GM23338 (cell line): ENCODE data around the gene TADA2A. TPM values are rescaled to one million over a fixed set of nuclear protein-coding genes. Genes with fewer than 3 reads are reported as not detected.

Experiments used
- ATAC-seq: fragments of 200-7000 bp; cut with Tn5 transposase; 3 replicates; pipeline ENCODE4 v1.9.1; 2020
- DNase-seq: peaks from one replicate; pipeline ENCODE4 v3.0.0-alpha.2; 2015; ENCODE audit warnings: low spot score
- H2AFZ ChIP-seq: fragments of 200-600 bp; sonication (generic); 2 replicates; pipeline ENCODE4 v1.8.0; 2016; ENCODE audit warnings: antibody characterized with exemption, mild to moderate bottlenecking, moderate library complexity
- H3F3A ChIP-seq: fragments of 200-600 bp; sonication (generic); replicated peaks from 2 replicates; pipeline ENCODE4 v1.8.0; 2017; ENCODE audit warnings: antibody characterized with exemption, mixed run types, low read depth
- H3K27ac ChIP-seq: fragments of 200-600 bp; sonication (generic); 2 replicates; pipeline ENCODE4 v1.6.1; 2016; ENCODE audit warnings: low read depth
- H3K27me3 ChIP-seq: fragments of 200-600 bp; sonication (generic); 2 replicates; pipeline ENCODE4 v1.8.0; 2016; ENCODE audit warnings: mild to moderate bottlenecking, mixed run types, moderate library complexity; ENCODE audit not compliant: insufficient read depth
- H3K36me3 ChIP-seq: fragments of 200-600 bp; sonication (generic); 2 replicates; pipeline ENCODE4 v1.8.0; 2016; ENCODE audit warnings: mild to moderate bottlenecking; ENCODE audit not compliant: insufficient read depth
- H3K4me1 ChIP-seq: fragments of 200-600 bp; sonication (generic); 2 replicates; pipeline ENCODE4 v1.8.0; 2016; ENCODE audit warnings: mild to moderate bottlenecking, moderate library complexity; ENCODE audit not compliant: insufficient read depth
- H3K4me2 ChIP-seq: fragments of 200-600 bp; sonication (generic); 2 replicates; pipeline ENCODE4 v1.7.1; 2017; ENCODE audit warnings: mixed run types
- H3K4me3 ChIP-seq: fragments of 200-600 bp; sonication (generic); 2 replicates; pipeline ENCODE4 v1.6.1; 2016; ENCODE audit warnings: mixed run types
- H3K79me2 ChIP-seq: fragments of 200-600 bp; sonication (generic); replicated peaks from 2 replicates; pipeline ENCODE4 v1.8.0; 2017; ENCODE audit warnings: mild to moderate bottlenecking; ENCODE audit not compliant: insufficient read depth
- H3K9me2 ChIP-seq: fragments of 200-600 bp; sonication (generic); 2 replicates; pipeline ENCODE4 v1.8.0; 2017; ENCODE audit not compliant: insufficient read depth
- H4K20me1 ChIP-seq: fragments of 200-600 bp; sonication (generic); replicated peaks from 2 replicates; pipeline ENCODE4 v1.8.0; 2017; ENCODE audit warnings: mild to moderate bottlenecking; ENCODE audit not compliant: insufficient read depth
- H3K27ac Mint-ChIP-seq: 2 replicates; pipeline ENCODE4 v1.8.0; 2020; ENCODE audit warnings: inconsistent platforms, mild to moderate bottlenecking, moderate library complexity, mixed read lengths
- H3K27me3 Mint-ChIP-seq: 3 replicates; pipeline ENCODE4 v1.8.0; 2022; ENCODE audit warnings: low read depth, mild to moderate bottlenecking, moderate library complexity, mixed read lengths, inconsistent platforms; ENCODE audit not compliant: insufficient read depth, poor library complexity
- H3K36me3 Mint-ChIP-seq: 3 replicates; pipeline ENCODE4 v1.8.0; 2021; ENCODE audit warnings: low read depth, mild to moderate bottlenecking, inconsistent platforms, moderate library complexity, mixed read lengths
- H3K4me1 Mint-ChIP-seq: 3 replicates; pipeline ENCODE4 v1.8.0; 2020; ENCODE audit warnings: mild to moderate bottlenecking, inconsistent platforms, mixed read lengths
- H3K4me3 Mint-ChIP-seq: 3 replicates; pipeline ENCODE4 v1.8.0; 2021; ENCODE audit warnings: moderate library complexity, mild to moderate bottlenecking, inconsistent platforms, mixed read lengths
- H3K9me3 Mint-ChIP-seq: 3 replicates; pipeline ENCODE4 v1.8.0; 2020; ENCODE audit warnings: moderate library complexity, mild to moderate bottlenecking, inconsistent platforms, mixed read lengths
- CREB1 ChIP-seq: fragments of 250-450 bp; sonication (Bioruptor Pico); IDR thresholded peaks from 2 replicates; pipeline ENCODE4 v1.5.0; 2020; ENCODE audit warnings: low read depth, mild to moderate bottlenecking, moderate library complexity
- EZH2 ChIP-seq: fragments of 200-600 bp; sonication (generic); IDR thresholded peaks from one replicate; pipeline ENCODE4 v1.8.0; 2017; ENCODE audit warnings: antibody characterized with exemption, mild to moderate bottlenecking, low read depth; ENCODE audit not compliant: unreplicated experiment
- EZH2phosphoT487 ChIP-seq: fragments of 200-600 bp; sonication (generic); IDR thresholded peaks from one replicate; pipeline ENCODE4 v1.8.1; 2018; ENCODE audit warnings: antibody characterized with exemption; ENCODE audit not compliant: unreplicated experiment
- JUNB ChIP-seq: IDR thresholded peaks from one replicate; pipeline ENCODE4 v1.6.1; 2016; ENCODE audit warnings: antibody characterized with exemption; ENCODE audit not compliant: unreplicated experiment
- POLR2AphosphoS5 ChIP-seq: IDR thresholded peaks from 2 replicates; pipeline ENCODE4 v1.6.1; 2016; ENCODE audit warnings: antibody characterized with exemption, low read depth
- STAT1 ChIP-seq: IDR thresholded peaks from one replicate; pipeline ENCODE4 v1.6.1; 2016; ENCODE audit warnings: antibody characterized with exemption; ENCODE audit not compliant: unreplicated experiment
- ZNF114 ChIP-seq: fragments of 250-450 bp; sonication (Bioruptor Pico); IDR thresholded peaks from 2 replicates; pipeline ENCODE4 v1.5.0; 2020; ENCODE audit warnings: mild to moderate bottlenecking, moderate library complexity
- ZNF331 ChIP-seq: fragments of 250-450 bp; sonication (Bioruptor Pico); IDR thresholded peaks from 2 replicates; pipeline ENCODE4 v1.5.0; 2020; ENCODE audit warnings: low read depth, mild to moderate bottlenecking, moderate library complexity
- polyA plus RNA-seq: library from polyadenylated mRNA; unstranded; fragments of >200 nt; fragmentation: Nextera tagmentation; extraction: Ambion mirVana; gene quantifications from 2 replicates; pipeline ENCODE4 v1.2.1, GENCODE V29; 2016
- total RNA-seq: library from RNA; depleted of rRNA; stranded (reverse); fragments of >200 nt; shearing (Covaris generic); gene quantifications from 2 replicates; pipeline ENCODE4 v1.2.3, GENCODE V29; 2014
- TF ChIP-seq, protein P1 (sequence below), 2 experiments: fragments of 200-600 bp in 1 of 2; sonication (generic) in 1 of 2; conservative IDR thresholded peaks; 2 replicates each; pipeline versions ENCODE4 v1.5.1 to v1.6.1; 2016 to 2017; ENCODE audit warnings: antibody characterized with exemption in 2 of 2, low read depth in 2 of 2, mild to moderate bottlenecking in 2 of 2, moderate library complexity in 1 of 2
- TF ChIP-seq, protein P2 (sequence below): IDR thresholded peaks from one replicate; pipeline ENCODE4 v1.6.1; 2018; ENCODE audit warnings: antibody characterized with exemption; ENCODE audit not compliant: unreplicated experiment
- TF ChIP-seq, protein P3 (sequence below): IDR thresholded peaks from 2 replicates; pipeline ENCODE4 v1.6.1; 2016; ENCODE audit warnings: antibody characterized with exemption
- TF ChIP-seq, protein P4 (sequence below): fragments of 250-450 bp; sonication (Bioruptor Pico); IDR thresholded peaks from 2 replicates; pipeline ENCODE4 v1.5.0; 2020; ENCODE audit warnings: mild to moderate bottlenecking, moderate library complexity

TADA2A gene
- total and polyA plus RNA-seq, 2 experiments from 2014 or later = 14.5 to 17.1 TPM

DNA sequence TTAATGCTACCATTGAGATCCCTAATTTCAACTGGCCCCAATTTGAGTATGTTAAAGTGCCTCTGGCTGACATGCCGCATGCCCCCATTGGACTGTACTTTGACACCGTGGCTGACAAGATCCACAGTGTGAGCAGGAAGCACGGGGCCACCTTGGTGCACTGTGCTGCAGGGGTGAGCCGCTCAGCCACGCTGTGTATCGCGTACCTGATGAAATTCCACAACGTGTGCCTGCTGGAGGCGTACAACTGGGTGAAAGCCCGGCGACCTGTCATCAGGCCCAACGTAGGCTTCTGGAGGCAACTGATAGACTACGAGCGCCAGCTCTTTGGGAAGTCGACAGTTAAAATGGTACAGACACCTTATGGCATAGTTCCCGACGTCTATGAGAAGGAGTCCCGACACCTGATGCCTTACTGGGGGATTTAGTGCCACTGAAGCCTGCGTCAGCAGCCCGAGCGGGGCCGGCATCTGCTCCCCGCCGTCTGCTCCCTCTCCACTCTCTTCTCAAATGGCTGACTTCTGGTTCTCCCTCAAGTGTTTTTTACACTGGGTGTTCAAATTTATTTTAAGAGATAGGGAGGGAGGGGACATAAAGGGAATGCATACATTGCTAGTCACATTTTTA lies 105.9 kb downstream of the TADA2A start (continued):
- TF ChIP-seq, protein P1, sequence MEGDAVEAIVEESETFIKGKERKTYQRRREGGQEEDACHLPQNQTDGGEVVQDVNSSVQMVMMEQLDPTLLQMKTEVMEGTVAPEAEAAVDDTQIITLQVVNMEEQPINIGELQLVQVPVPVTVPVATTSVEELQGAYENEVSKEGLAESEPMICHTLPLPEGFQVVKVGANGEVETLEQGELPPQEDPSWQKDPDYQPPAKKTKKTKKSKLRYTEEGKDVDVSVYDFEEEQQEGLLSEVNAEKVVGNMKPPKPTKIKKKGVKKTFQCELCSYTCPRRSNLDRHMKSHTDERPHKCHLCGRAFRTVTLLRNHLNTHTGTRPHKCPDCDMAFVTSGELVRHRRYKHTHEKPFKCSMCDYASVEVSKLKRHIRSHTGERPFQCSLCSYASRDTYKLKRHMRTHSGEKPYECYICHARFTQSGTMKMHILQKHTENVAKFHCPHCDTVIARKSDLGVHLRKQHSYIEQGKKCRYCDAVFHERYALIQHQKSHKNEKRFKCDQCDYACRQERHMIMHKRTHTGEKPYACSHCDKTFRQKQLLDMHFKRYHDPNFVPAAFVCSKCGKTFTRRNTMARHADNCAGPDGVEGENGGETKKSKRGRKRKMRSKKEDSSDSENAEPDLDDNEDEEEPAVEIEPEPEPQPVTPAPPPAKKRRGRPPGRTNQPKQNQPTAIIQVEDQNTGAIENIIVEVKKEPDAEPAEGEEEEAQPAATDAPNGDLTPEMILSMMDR (conservative IDR thresholded peaks at IDR 0.05; ENCODE audit: low read depth in 2 of 2) = no peak
- no peak for TF ChIP-seq ZNF114 (CRISPR knock-in tag)
- no peak for TF ChIP-seq EZH2phosphoT487
- no peak for TF ChIP-seq EZH2
- TF ChIP-seq STAT1 = no peak

DNA sequence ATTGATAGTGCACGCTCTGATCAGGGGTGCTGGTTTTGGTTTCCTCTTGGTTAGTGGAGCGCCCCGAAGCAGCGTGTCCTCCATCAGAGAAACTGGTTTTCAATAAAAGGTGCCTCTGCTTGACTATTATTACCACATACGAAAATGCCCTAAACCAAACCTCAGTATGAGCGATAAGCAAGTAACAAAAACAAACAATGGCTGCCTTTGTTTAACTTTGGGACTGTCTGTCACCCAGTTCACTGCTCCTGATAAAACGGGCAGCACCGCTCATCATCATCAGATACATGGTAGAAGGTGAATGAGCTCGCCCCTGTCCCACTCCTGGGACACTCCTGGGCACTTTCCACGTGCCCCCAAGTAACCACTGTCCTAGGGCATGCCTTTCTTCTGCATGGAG lies 107.0 kb downstream of the TADA2A start:
- Histone ChIP-seq H3K27ac (no peak overlapping the region), H3K9me2 (no peaks in the 10 kb centered on the region), H3K27me3 (no peaks in the 10 kb centered on the region), H3K79me2 (peaks cover 1% of the 10 kb centered on the region; the same call in 1 of the 2 replicates), H3K4me3 (no peak overlapping the region), H4K20me1 (peaks cover 9% of the 10 kb centered on the region), H3F3A (0 out of 2 replicates have a peak, but pooled peaks cover 8% of the 10 kb centered on the region), H3K36me3 (peaks cover 11% of the 10 kb centered on the region; the same call in 1 of the 2 replicates), H3K4me1 (no peaks in the 10 kb centered on the region), H2AFZ (no peak overlapping the region), H3K4me2 (no peak overlapping the region)
- H3K4me1 Mint-ChIP-seq = peaks cover 2% of the 10 kb centered on the region; the same call in 1 of the 3 replicates
- no peaks in the 10 kb centered on the region for H3K27me3 Mint-ChIP-seq
- H3K36me3 Mint-ChIP-seq = peaks cover 28% of the 10 kb centered on the region
- no peak overlapping the region for H3K4me3 Mint-ChIP-seq
- DNase-seq (no peak), ATAC-seq (no peak)
- H3K27ac Mint-ChIP-seq = no peak overlapping the region
- H3K9me3 Mint-ChIP-seq = no peaks in the 10 kb centered on the region
- TF ChIP-seq CREB1 (CRISPR knock-in tag) (no peak), JUNB (no peak), STAT1 (no peak), POLR2AphosphoS5 (no peak), ZNF331 (CRISPR knock-in tag) (no peak)
- TF ChIP-seq, protein P2, sequence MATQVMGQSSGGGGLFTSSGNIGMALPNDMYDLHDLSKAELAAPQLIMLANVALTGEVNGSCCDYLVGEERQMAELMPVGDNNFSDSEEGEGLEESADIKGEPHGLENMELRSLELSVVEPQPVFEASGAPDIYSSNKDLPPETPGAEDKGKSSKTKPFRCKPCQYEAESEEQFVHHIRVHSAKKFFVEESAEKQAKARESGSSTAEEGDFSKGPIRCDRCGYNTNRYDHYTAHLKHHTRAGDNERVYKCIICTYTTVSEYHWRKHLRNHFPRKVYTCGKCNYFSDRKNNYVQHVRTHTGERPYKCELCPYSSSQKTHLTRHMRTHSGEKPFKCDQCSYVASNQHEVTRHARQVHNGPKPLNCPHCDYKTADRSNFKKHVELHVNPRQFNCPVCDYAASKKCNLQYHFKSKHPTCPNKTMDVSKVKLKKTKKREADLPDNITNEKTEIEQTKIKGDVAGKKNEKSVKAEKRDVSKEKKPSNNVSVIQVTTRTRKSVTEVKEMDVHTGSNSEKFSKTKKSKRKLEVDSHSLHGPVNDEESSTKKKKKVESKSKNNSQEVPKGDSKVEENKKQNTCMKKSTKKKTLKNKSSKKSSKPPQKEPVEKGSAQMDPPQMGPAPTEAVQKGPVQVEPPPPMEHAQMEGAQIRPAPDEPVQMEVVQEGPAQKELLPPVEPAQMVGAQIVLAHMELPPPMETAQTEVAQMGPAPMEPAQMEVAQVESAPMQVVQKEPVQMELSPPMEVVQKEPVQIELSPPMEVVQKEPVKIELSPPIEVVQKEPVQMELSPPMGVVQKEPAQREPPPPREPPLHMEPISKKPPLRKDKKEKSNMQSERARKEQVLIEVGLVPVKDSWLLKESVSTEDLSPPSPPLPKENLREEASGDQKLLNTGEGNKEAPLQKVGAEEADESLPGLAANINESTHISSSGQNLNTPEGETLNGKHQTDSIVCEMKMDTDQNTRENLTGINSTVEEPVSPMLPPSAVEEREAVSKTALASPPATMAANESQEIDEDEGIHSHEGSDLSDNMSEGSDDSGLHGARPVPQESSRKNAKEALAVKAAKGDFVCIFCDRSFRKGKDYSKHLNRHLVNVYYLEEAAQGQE = no peak
- TF ChIP-seq, protein P3, sequence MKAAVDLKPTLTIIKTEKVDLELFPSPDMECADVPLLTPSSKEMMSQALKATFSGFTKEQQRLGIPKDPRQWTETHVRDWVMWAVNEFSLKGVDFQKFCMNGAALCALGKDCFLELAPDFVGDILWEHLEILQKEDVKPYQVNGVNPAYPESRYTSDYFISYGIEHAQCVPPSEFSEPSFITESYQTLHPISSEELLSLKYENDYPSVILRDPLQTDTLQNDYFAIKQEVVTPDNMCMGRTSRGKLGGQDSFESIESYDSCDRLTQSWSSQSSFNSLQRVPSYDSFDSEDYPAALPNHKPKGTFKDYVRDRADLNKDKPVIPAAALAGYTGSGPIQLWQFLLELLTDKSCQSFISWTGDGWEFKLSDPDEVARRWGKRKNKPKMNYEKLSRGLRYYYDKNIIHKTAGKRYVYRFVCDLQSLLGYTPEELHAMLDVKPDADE = no peak
- TF ChIP-seq, protein P4, sequence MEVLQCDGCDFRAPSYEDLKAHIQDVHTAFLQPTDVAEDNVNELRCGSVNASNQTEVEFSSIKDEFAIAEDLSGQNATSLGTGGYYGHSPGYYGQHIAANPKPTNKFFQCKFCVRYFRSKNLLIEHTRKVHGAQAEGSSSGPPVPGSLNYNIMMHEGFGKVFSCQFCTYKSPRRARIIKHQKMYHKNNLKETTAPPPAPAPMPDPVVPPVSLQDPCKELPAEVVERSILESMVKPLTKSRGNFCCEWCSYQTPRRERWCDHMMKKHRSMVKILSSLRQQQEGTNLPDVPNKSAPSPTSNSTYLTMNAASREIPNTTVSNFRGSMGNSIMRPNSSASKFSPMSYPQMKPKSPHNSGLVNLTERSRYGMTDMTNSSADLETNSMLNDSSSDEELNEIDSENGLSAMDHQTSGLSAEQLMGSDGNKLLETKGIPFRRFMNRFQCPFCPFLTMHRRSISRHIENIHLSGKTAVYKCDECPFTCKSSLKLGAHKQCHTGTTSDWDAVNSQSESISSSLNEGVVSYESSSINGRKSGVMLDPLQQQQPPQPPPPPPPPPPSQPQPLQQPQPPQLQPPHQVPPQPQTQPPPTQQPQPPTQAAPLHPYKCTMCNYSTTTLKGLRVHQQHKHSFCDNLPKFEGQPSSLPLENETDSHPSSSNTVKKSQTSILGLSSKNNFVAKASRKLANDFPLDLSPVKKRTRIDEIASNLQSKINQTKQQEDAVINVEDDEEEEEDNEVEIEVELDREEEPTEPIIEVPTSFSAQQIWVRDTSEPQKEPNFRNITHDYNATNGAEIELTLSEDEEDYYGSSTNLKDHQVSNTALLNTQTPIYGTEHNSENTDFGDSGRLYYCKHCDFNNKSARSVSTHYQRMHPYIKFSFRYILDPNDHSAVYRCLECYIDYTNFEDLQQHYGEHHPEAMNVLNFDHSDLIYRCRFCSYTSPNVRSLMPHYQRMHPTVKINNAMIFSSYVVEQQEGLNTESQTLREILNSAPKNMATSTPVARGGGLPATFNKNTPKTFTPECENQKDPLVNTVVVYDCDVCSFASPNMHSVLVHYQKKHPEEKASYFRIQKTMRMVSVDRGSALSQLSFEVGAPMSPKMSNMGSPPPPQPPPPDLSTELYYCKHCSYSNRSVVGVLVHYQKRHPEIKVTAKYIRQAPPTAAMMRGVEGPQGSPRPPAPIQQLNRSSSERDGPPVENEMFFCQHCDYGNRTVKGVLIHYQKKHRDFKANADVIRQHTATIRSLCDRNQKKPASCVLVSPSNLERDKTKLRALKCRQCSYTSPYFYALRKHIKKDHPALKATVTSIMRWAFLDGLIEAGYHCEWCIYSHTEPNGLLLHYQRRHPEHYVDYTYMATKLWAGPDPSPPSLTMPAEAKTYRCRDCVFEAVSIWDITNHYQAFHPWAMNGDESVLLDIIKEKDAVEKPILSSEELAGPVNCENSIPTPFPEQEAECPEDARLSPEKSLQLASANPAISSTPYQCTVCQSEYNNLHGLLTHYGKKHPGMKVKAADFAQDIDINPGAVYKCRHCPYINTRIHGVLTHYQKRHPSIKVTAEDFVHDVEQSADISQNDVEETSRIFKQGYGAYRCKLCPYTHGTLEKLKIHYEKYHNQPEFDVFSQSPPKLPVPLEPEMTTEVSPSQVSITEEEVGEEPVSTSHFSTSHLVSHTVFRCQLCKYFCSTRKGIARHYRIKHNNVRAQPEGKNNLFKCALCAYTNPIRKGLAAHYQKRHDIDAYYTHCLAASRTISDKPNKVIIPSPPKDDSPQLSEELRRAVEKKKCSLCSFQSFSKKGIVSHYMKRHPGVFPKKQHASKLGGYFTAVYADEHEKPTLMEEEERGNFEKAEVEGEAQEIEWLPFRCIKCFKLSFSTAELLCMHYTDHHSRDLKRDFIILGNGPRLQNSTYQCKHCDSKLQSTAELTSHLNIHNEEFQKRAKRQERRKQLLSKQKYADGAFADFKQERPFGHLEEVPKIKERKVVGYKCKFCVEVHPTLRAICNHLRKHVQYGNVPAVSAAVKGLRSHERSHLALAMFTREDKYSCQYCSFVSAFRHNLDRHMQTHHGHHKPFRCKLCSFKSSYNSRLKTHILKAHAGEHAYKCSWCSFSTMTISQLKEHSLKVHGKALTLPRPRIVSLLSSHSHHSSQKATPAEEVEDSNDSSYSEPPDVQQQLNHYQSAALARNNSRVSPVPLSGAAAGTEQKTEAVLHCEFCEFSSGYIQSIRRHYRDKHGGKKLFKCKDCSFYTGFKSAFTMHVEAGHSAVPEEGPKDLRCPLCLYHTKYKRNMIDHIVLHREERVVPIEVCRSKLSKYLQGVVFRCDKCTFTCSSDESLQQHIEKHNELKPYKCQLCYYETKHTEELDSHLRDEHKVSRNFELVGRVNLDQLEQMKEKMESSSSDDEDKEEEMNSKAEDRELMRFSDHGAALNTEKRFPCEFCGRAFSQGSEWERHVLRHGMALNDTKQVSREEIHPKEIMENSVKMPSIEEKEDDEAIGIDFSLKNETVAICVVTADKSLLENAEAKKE (CRISPR knock-in tag) = no peak
